HEK293 (cell line): ENCODE results near the gene PARD3B.

Experiments
- CTCF ChIA-PET: fragments of 350-600 bp; formaldehyde crosslinking; extraction: SDS; loops from one replicate; lab custom pipeline; 2021; ENCODE audit warnings: antibody characterized with exemption; lab: Yijun Ruan, JAX
- POLR2A ChIA-PET: fragments of 300-600 bp; formaldehyde crosslinking; extraction: SDS; loops from one replicate; lab custom pipeline; 2020; ENCODE audit warnings: antibody characterized with exemption, inconsistent platforms; lab: Yijun Ruan, JAX
- H3K27ac ChIP-seq: fragments of 200-500 bp; sonication (Bioruptor generic); 2 replicates; pipeline ENCODE4 v1.5.1; 2014; ENCODE audit warnings: low read depth, low read length, control low read depth, inconsistent platforms; ENCODE audit errors: extremely low read depth
- H3K36me3 ChIP-seq, 2 experiments: fragments of 200-500 bp in 1 of 2; sonication (Bioruptor generic) in 1 of 2; 1 replicate in 1 of 2; 2 replicates in 1 of 2; pipeline ENCODE4 v1.5.1; 2014 to 2017; ENCODE audit warnings: inconsistent platforms in 2 of 2, low read length in 2 of 2; ENCODE audit not compliant: control insufficient read depth in 2 of 2, insufficient read depth in 1 of 2
- H3K4me1 ChIP-seq: fragments of 200-500 bp; sonication (Bioruptor generic); 2 replicates; pipeline ENCODE4 v1.5.1; 2014; ENCODE audit warnings: mild to moderate bottlenecking, low read length, inconsistent platforms; ENCODE audit not compliant: control insufficient read depth, insufficient read depth
- H3K4me3 ChIP-seq: 2 replicates; pipeline ENCODE4 v1.5.1; 2011; ENCODE audit warnings: low read depth, mild to moderate bottlenecking, control low read depth, low read length, moderate library complexity
- H3K9me3 ChIP-seq: fragments of 200-500 bp; sonication (Bioruptor generic); 2 replicates; pipeline ENCODE4 v1.5.1; 2014; ENCODE audit warnings: low read depth, low read length, inconsistent platforms; ENCODE audit not compliant: control insufficient read depth, insufficient read depth
- EGR2 ChIP-seq: fragments of 450-650 bp; formaldehyde crosslinking; IDR thresholded peaks from 2 replicates; pipeline ENCODE4 v1.5.1; 2016; ENCODE audit warnings: low read depth, missing biosample characterization, missing genetic modification characterization
- ZBTB1 ChIP-seq: fragments of 450-650 bp; formaldehyde crosslinking; IDR thresholded peaks from 2 replicates; pipeline ENCODE4 v1.5.1; 2016; ENCODE audit warnings: missing biosample characterization, missing genetic modification characterization
- ZBTB17 ChIP-seq: fragments of 450-650 bp; formaldehyde crosslinking; IDR thresholded peaks from 2 replicates; pipeline ENCODE4 v1.5.1; 2016; ENCODE audit warnings: missing biosample characterization, missing genetic modification characterization
- ZFHX2 ChIP-seq: fragments of 450-650 bp; formaldehyde crosslinking; conservative IDR thresholded peaks from 2 replicates; pipeline ENCODE4 v1.5.1; 2016; ENCODE audit warnings: missing biosample characterization, missing genetic modification characterization
- ZFP3 ChIP-seq: fragments of 450-650 bp; formaldehyde crosslinking; IDR thresholded peaks from 2 replicates; pipeline ENCODE4 v1.5.1; 2016; ENCODE audit warnings: low read depth, missing biosample characterization, missing genetic modification characterization
- ZFP37 ChIP-seq: fragments of 450-650 bp; formaldehyde crosslinking; IDR thresholded peaks from 2 replicates; pipeline ENCODE4 v1.5.1; 2016; ENCODE audit warnings: missing biosample characterization, missing genetic modification characterization
- ZNF146 ChIP-seq: fragments of 450-650 bp; formaldehyde crosslinking; IDR thresholded peaks from 2 replicates; pipeline ENCODE4 v1.5.1; 2016; ENCODE audit warnings: missing biosample characterization, missing genetic modification characterization
- ZNF184 ChIP-seq: fragments of 450-650 bp; IDR thresholded peaks from 2 replicates; pipeline ENCODE4 v1.5.1; 2018; ENCODE audit warnings: missing biosample characterization, mild to moderate bottlenecking, missing genetic modification characterization
- ZNF214 ChIP-seq: fragments of 450-650 bp; formaldehyde crosslinking; IDR thresholded peaks from 2 replicates; pipeline ENCODE4 v1.5.1; 2017; ENCODE audit warnings: missing biosample characterization, mild to moderate bottlenecking, missing genetic modification characterization, borderline replicate concordance
- ZNF311 ChIP-seq: fragments of 450-650 bp; formaldehyde crosslinking; IDR thresholded peaks from 2 replicates; pipeline ENCODE4 v1.5.1; 2017; ENCODE audit warnings: missing biosample characterization, missing genetic modification characterization, borderline replicate concordance
- ZNF324 ChIP-seq: fragments of 450-650 bp; formaldehyde crosslinking; IDR thresholded peaks from 2 replicates; pipeline ENCODE4 v1.5.1; 2016; ENCODE audit warnings: missing biosample characterization, missing genetic modification characterization
- ZNF335 ChIP-seq: fragments of 450-650 bp; formaldehyde crosslinking; conservative IDR thresholded peaks from 2 replicates; pipeline ENCODE4 v1.5.1; 2016; ENCODE audit warnings: missing biosample characterization, missing genetic modification characterization
- ZNF530 ChIP-seq: fragments of 450-650 bp; formaldehyde crosslinking; IDR thresholded peaks from 2 replicates; pipeline ENCODE4 v1.5.1; 2016; ENCODE audit warnings: low read depth, missing biosample characterization, missing genetic modification characterization
- ZNF549 ChIP-seq: fragments of 450-650 bp; IDR thresholded peaks from 2 replicates; pipeline ENCODE4 v1.5.1; 2018; ENCODE audit warnings: missing biosample characterization, missing genetic modification characterization, mild to moderate bottlenecking, inconsistent platforms, moderate library complexity
- ZNF585B ChIP-seq: fragments of 450-650 bp; formaldehyde crosslinking; IDR thresholded peaks from 2 replicates; pipeline ENCODE4 v1.5.1; 2016; ENCODE audit warnings: missing biosample characterization, missing genetic modification characterization
- ZNF677 ChIP-seq: fragments of 450-650 bp; IDR thresholded peaks from 2 replicates; pipeline ENCODE4 v1.5.0; 2018; ENCODE audit warnings: missing biosample characterization, mild to moderate bottlenecking, missing genetic modification characterization, moderate library complexity
- ZNF830 ChIP-seq: fragments of 450-650 bp; IDR thresholded peaks from 2 replicates; pipeline ENCODE4 v1.5.0; 2018; ENCODE audit warnings: missing biosample characterization, missing genetic modification characterization, low read depth, mild to moderate bottlenecking, moderate library complexity
- ZNF843 ChIP-seq: fragments of 450-650 bp; formaldehyde crosslinking; IDR thresholded peaks from 2 replicates; pipeline ENCODE4 v1.5.1; 2016; ENCODE audit warnings: missing biosample characterization, missing genetic modification characterization
- ZSCAN30 ChIP-seq: fragments of 450-650 bp; IDR thresholded peaks from 2 replicates; pipeline ENCODE4 v1.5.1; 2018; ENCODE audit warnings: missing biosample characterization, mild to moderate bottlenecking, missing genetic modification characterization, moderate library complexity
- TF ChIP-seq, protein P1 (sequence below): fragments of 450-650 bp; formaldehyde crosslinking; optimal IDR thresholded peaks from 2 replicates; pipeline ENCODE3; 2016; ENCODE audit warnings: missing biosample characterization, mild to moderate bottlenecking, missing genetic modification characterization
- TF ChIP-seq, protein P2 (sequence below): IDR thresholded peaks from 2 replicates; pipeline ENCODE4 v1.6.1; 2011; ENCODE audit warnings: mild to moderate bottlenecking, low read depth, low read length, borderline replicate concordance
- TF ChIP-seq, protein P3 (sequence below): fragments of 450-650 bp; formaldehyde crosslinking; IDR thresholded peaks from 2 replicates; pipeline ENCODE4 v1.5.1; 2016; ENCODE audit warnings: missing biosample characterization, missing genetic modification characterization
- TF ChIP-seq, protein P4 (sequence below): fragments of 450-650 bp; formaldehyde crosslinking; IDR thresholded peaks from 2 replicates; pipeline ENCODE4 v1.5.1; 2016; ENCODE audit warnings: missing biosample characterization, missing genetic modification characterization
- TF ChIP-seq, protein P5 (sequence below): fragments of 450-650 bp; formaldehyde crosslinking; IDR thresholded peaks from 2 replicates; pipeline ENCODE4 v1.5.1; 2017; ENCODE audit warnings: missing biosample characterization, missing genetic modification characterization

Gene PARD3B

DNA sequence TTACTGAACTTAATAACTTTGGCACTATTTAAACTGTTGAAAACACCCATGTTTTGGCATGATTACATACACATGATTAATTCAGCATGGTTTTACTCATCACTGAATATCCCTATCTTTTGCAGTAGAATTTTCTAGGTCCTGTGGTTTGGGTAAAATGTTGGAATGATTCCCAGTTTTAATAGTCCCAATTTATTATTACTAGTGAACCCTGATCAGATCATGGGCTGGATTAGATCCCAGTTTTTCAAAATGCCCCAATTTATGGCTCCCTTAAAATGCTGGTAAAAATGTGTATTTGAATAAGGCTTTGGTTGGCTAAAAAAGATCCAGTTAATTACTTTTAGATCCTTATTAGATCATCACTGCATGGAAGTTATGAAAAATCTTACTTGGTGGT lies 863.4 kb downstream of the PARD3B start:
- TF ChIP-seq, protein P1, sequence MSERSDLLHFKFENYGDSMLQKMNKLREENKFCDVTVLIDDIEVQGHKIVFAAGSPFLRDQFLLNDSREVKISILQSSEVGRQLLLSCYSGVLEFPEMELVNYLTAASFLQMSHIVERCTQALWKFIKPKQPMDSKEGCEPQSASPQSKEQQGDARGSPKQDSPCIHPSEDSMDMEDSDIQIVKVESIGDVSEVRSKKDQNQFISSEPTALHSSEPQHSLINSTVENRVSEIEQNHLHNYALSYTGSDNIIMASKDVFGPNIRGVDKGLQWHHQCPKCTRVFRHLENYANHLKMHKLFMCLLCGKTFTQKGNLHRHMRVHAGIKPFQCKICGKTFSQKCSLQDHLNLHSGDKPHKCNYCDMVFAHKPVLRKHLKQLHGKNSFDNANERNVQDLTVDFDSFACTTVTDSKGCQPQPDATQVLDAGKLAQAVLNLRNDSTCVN (tag by site-specific recombination), result no peak
- TF ChIP-seq ZNF843 (tag by site-specific recombination), result no peak
- no peak for TF ChIP-seq ZNF549 (tag by site-specific recombination)
- TF ChIP-seq ZFHX2, result no peak
- TF ChIP-seq ZNF830, result no peak
- TF ChIP-seq ZNF184 (tag by site-specific recombination), result no peak
- no peak for TF ChIP-seq ZNF214 (tag by site-specific recombination)
- no peak for TF ChIP-seq ZBTB1 (tag by site-specific recombination)
- no peak for TF ChIP-seq ZNF311 (tag by site-specific recombination)
- TF ChIP-seq, all 188 proteins: peak for 0
- no peaks in the 10 kb centered on the region for H3K9me3 ChIP-seq
- no peaks in the 10 kb centered on the region for H3K36me3 ChIP-seq
- no peaks in the 10 kb centered on the region; the same call in 1 of the 2 replicates for H3K4me1 ChIP-seq
- ChIA-PET CTCF (no interaction called here), POLR2A (no interaction called here)
- no peak overlapping the region for H3K4me3 ChIP-seq
- no peak overlapping the region for H3K27ac ChIP-seq

DNA sequence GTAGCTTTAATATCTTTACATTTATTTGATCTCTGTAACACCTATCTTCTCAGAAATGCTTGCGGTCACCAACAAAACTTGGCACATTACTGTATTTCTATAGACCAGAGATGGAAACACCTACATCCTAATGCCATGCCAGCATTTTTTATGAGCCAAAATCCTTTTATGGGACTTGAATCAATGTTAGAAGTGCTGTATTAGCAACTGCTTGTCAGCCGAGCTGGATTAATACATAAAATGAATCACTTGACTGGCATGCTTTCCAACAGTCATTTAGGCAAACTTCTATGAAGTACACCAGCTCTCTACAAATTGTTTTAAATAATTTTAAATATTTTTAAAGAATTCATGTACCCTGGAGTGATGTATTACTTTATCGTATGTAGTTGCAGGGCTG lies 864.1 kb downstream of the PARD3B start:
- no peaks in the 10 kb centered on the region for H3K9me3 ChIP-seq
- ChIA-PET CTCF (no interaction called here), POLR2A (no interaction called here)
- TF ChIP-seq, protein P2, sequence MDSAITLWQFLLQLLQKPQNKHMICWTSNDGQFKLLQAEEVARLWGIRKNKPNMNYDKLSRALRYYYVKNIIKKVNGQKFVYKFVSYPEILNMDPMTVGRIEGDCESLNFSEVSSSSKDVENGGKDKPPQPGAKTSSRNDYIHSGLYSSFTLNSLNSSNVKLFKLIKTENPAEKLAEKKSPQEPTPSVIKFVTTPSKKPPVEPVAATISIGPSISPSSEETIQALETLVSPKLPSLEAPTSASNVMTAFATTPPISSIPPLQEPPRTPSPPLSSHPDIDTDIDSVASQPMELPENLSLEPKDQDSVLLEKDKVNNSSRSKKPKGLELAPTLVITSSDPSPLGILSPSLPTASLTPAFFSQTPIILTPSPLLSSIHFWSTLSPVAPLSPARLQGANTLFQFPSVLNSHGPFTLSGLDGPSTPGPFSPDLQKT, result no peak
- TF ChIP-seq, protein P3, sequence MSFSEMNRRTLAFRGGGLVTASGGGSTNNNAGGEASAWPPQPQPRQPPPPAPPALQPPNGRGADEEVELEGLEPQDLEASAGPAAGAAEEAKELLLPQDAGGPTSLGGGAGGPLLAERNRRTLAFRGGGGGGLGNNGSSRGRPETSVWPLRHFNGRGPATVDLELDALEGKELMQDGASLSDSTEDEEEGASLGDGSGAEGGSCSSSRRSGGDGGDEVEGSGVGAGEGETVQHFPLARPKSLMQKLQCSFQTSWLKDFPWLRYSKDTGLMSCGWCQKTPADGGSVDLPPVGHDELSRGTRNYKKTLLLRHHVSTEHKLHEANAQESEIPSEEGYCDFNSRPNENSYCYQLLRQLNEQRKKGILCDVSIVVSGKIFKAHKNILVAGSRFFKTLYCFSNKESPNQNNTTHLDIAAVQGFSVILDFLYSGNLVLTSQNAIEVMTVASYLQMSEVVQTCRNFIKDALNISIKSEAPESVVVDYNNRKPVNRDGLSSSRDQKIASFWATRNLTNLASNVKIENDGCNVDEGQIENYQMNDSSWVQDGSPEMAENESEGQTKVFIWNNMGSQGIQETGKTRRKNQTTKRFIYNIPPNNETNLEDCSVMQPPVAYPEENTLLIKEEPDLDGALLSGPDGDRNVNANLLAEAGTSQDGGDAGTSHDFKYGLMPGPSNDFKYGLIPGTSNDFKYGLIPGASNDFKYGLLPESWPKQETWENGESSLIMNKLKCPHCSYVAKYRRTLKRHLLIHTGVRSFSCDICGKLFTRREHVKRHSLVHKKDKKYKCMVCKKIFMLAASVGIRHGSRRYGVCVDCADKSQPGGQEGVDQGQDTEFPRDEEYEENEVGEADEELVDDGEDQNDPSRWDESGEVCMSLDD (tag by site-specific recombination), result no peak
- TF ChIP-seq ZNF530 (tag by site-specific recombination) (no peak), ZBTB17 (tag by site-specific recombination) (no peak), EGR2 (tag by site-specific recombination) (no peak), ZNF311 (tag by site-specific recombination) (no peak), ZFP37 (tag by site-specific recombination) (no peak)
- TF ChIP-seq, protein P4, sequence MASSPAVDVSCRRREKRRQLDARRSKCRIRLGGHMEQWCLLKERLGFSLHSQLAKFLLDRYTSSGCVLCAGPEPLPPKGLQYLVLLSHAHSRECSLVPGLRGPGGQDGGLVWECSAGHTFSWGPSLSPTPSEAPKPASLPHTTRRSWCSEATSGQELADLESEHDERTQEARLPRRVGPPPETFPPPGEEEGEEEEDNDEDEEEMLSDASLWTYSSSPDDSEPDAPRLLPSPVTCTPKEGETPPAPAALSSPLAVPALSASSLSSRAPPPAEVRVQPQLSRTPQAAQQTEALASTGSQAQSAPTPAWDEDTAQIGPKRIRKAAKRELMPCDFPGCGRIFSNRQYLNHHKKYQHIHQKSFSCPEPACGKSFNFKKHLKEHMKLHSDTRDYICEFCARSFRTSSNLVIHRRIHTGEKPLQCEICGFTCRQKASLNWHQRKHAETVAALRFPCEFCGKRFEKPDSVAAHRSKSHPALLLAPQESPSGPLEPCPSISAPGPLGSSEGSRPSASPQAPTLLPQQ (tag by site-specific recombination), result no peak
- H3K27ac ChIP-seq, result no peak overlapping the region
- no peak overlapping the region for H3K4me3 ChIP-seq
- no peaks in the 10 kb centered on the region for H3K36me3 ChIP-seq
- H3K4me1 ChIP-seq, result no peaks in the 10 kb centered on the region; the same call in 1 of the 2 replicates

DNA sequence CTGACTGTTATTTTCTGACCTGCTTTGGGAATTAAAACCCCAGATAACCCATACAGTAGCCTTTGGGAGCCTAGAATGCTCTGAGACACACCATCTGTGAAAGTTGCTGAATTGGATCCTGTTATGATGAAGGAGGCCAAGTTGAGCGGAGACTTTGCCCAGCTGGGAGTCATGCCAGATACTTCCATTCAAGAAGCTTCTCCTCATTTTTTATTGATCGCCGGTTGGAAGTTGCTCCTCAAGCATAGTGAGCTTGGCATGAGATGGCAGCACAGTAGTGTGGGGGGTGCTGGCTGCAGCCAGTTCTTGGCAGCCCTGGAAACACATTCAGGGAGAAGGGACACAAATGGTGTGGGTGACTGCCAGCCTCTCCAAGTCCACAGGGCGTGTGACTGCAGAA lies 866.3 kb downstream of the PARD3B start:
- Histone ChIP-seq H3K27ac (no peak overlapping the region), H3K9me3 (no peaks in the 10 kb centered on the region), H3K36me3 (no peaks in the 10 kb centered on the region), H3K4me3 (no peak overlapping the region), H3K4me1 (no peaks in the 10 kb centered on the region; the same call in 1 of the 2 replicates)
- POLR2A ChIA-PET, result no interaction called here
- CTCF ChIA-PET, result no interaction called here
- TF ChIP-seq ZNF585B (no peak), ZSCAN30 (no peak), ZNF335 (tag by site-specific recombination) (no peak), ZNF146 (tag by site-specific recombination) (no peak), ZFP3 (tag by site-specific recombination) (no peak), ZNF324 (no peak), ZNF677 (no peak)
- TF ChIP-seq, protein P5, sequence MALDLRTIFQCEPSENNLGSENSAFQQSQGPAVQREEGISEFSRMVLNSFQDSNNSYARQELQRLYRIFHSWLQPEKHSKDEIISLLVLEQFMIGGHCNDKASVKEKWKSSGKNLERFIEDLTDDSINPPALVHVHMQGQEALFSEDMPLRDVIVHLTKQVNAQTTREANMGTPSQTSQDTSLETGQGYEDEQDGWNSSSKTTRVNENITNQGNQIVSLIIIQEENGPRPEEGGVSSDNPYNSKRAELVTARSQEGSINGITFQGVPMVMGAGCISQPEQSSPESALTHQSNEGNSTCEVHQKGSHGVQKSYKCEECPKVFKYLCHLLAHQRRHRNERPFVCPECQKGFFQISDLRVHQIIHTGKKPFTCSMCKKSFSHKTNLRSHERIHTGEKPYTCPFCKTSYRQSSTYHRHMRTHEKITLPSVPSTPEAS (tag by site-specific recombination), result no peak
